Lower lobe of right lung (tissue), 2 donors: ENCODE data around the gene PHACTR1. TPM values are rescaled to one million over a fixed set of nuclear protein-coding genes. Genes with fewer than 3 reads are reported as not detected.
A peak's percentile ranks its signal among the peaks of the same experiment; 100 is the strongest.

Experiments
- ATAC-seq, 2 donors: fragments of 200-7000 bp; cut with Tn5 transposase; one replicate each; pipeline ENCODE4 v1.9.1; 2020 to 2022; ENCODE audit warnings: mild to moderate bottlenecking in 2 of 2, moderate library complexity in 2 of 2
- DNase-seq: peaks from one replicate; pipeline ENCODE4 v3.0.0-alpha.2; 2020
- H3K27ac ChIP-seq: fragments of 200-600 bp; one replicate; pipeline ENCODE4 v1.8.0; 2022
- H3K27me3 ChIP-seq: fragments of 200-600 bp; one replicate; pipeline ENCODE4 v1.8.0; 2022; ENCODE audit warnings: low read depth
- H3K36me3 ChIP-seq: fragments of 200-600 bp; one replicate; pipeline ENCODE4 v1.8.0; 2022; ENCODE audit warnings: mild to moderate bottlenecking
- H3K4me1 ChIP-seq: fragments of 200-600 bp; one replicate; pipeline ENCODE4 v1.8.0; 2022
- H3K4me3 ChIP-seq: fragments of 200-600 bp; one replicate; pipeline ENCODE4 v1.8.0; 2022; ENCODE audit warnings: mild to moderate bottlenecking
- H3K9me3 ChIP-seq: fragments of 200-600 bp; one replicate; pipeline ENCODE4 v1.8.0; 2022
- intact Hi-C: fragments of 100-400 bp; cut with DNase I; formaldehyde crosslinking; loops from one replicate; pipeline ENCODE4 v1.11.0; 2022
- total RNA-seq: library from RNA; stranded (reverse); fragmentation: NEBNext Ultra II Directional; extraction: Animal tissue kit (Norgen Biotek cat#: 25700); gene quantifications from one replicate; pipeline ENCODE4 v1.2.1, GENCODE V29; 2021
- TF ChIP-seq, protein P1 (sequence below): fragments of 200-600 bp; IDR thresholded peaks from one replicate; pipeline ENCODE4 v1.8.0; 2022; ENCODE audit warnings: antibody characterized with exemption, mild to moderate bottlenecking
- donor health status: DM: no; HTN: yes; CAD: no; lungs with severe emphysema.

Gene PHACTR1
- total RNA-seq, 1 donor from 2014 or later = 91.0 TPM

DNA sequence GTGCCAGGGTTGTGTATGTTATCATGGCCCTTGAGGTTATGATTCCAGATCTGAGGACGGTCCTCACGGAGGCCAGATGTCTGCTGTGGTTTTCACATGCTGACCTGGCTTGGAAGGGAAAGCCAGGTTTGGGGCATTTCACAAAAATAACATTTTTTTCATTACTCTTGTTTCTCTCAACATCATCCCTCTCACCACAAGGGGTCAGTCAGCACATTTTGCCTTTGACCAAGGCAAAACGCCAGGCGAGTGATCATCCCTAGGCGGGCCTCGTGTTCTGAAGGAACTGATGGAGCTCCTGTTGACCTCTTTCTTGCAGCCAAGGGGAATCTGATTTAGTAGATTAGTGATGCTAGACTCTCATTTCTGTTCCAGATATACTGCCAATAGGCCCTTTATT, 478.3 kb downstream of the PHACTR1 start:
- TF ChIP-seq, protein P1, sequence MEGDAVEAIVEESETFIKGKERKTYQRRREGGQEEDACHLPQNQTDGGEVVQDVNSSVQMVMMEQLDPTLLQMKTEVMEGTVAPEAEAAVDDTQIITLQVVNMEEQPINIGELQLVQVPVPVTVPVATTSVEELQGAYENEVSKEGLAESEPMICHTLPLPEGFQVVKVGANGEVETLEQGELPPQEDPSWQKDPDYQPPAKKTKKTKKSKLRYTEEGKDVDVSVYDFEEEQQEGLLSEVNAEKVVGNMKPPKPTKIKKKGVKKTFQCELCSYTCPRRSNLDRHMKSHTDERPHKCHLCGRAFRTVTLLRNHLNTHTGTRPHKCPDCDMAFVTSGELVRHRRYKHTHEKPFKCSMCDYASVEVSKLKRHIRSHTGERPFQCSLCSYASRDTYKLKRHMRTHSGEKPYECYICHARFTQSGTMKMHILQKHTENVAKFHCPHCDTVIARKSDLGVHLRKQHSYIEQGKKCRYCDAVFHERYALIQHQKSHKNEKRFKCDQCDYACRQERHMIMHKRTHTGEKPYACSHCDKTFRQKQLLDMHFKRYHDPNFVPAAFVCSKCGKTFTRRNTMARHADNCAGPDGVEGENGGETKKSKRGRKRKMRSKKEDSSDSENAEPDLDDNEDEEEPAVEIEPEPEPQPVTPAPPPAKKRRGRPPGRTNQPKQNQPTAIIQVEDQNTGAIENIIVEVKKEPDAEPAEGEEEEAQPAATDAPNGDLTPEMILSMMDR = peak; percentile 40
- Histone ChIP-seq H3K9me3 (no peaks in the 10 kb centered on the region), H3K36me3 (no peaks in the 10 kb centered on the region), H3K4me3 (no peak overlapping the region), H3K4me1 (no peaks in the 10 kb centered on the region), H3K27me3 (no peaks in the 10 kb centered on the region), H3K27ac (no peak overlapping the region)
- DNase-seq (peak; percentile 59), ATAC-seq (peak; percentile 48 to 56)
- intact Hi-C loops = no loop called here

DNA sequence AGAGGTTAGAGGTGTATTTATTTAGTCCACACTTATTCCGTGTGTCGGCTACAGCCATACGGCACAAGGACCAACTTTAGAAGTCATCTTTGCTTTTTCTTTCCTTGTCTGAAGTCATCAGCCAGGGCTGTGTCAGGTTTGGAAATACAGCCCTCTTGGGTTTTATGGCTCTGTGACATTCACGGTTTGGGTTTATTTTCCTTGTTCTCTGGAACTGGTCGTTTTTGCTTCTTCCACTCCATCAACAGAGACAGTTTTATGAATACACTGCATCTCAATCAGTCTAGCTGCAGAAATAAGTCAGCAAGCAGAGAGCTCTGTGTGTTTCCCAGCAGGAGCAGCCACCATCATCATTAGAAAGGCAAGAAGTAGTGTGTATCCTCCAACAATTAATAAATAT, 479.2 kb downstream of the PHACTR1 start:
- ATAC-seq (no peak), DNase-seq (no peak)
- Histone ChIP-seq H3K27me3 (no peaks in the 10 kb centered on the region), H3K27ac (no peak overlapping the region), H3K36me3 (no peaks in the 10 kb centered on the region), H3K9me3 (no peaks in the 10 kb centered on the region), H3K4me1 (no peaks in the 10 kb centered on the region), H3K4me3 (no peak overlapping the region)
- TF ChIP-seq, protein P1 = no peak
- intact Hi-C loops = no loop called here

DNA sequence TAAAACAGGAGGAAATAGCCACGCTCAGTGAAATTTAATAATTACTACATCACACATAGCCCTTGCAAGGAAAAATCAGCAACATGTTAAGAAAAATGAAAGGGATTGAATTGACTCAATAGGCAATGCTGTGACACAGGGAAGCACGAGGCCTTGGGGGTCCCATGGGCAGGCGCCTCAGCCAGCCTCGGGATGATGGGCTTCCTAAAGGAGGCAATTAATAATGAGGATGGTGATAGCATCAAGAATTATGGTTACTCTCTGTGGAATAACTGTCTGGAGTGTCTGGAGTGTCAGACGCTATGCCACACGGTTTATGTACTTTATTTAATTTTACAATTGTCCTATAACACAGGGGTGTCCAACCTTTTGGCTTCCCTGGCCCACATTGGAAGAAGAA, 481.6 kb downstream of the PHACTR1 start:
- Histone ChIP-seq H3K27ac (no peak overlapping the region), H3K27me3 (no peaks in the 10 kb centered on the region), H3K9me3 (no peaks in the 10 kb centered on the region), H3K4me3 (no peak overlapping the region), H3K36me3 (peaks cover 4% of the 10 kb centered on the region), H3K4me1 (no peaks in the 10 kb centered on the region)
- ATAC-seq = no peak
- TF ChIP-seq, protein P1 = no peak
- intact Hi-C loops = no loop called here
- no peak for DNase-seq

DNA sequence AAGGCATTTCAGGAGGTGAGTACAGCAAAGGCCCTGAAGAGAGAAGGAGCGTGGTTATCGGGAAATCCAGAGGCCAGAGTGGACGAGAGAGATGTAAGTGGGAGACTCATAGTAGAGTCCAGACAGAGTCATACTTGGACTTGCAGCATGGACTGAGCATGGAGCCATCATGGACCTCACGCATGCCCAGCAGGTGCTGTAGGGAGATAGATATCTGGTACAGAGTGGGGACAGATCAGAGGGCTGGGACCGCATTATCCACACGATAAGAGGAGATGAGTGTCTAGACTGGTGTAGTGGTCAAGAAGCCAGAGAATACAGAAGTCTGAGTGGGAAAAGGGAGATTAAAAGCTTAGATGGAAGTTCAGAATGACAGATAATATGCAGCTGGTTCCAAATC, 484.8 kb downstream of the PHACTR1 start:
- no peak for ATAC-seq
- TF ChIP-seq, protein P1 = no peak
- Histone ChIP-seq H3K4me3 (no peak overlapping the region), H3K9me3 (no peaks in the 10 kb centered on the region), H3K27me3 (no peaks in the 10 kb centered on the region), H3K4me1 (no peaks in the 10 kb centered on the region), H3K36me3 (peaks cover 15% of the 10 kb centered on the region), H3K27ac (no peak overlapping the region)
- no peak for DNase-seq
- intact Hi-C loops = no loop called here

DNA sequence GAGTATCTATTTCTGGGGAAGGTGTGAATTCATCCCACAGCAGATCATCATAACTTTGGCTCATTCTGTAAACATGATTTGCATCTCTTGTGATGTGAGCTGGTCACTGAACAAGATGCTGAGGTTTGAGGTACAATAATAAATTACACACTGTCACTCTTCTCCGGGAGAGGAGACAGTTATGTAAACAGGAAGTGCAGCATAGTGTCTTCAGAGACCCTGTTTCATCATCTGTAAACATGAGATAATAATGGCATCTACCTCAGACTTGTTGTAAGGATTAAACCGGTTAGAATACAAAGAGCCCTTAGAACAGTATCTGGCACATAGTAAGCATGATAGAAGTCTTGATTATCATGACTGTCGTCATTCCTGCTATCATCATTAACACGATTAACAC, 486.6 kb downstream of the PHACTR1 start:
- TF ChIP-seq, protein P1 = no peak
- H3K9me3 ChIP-seq = no peaks in the 10 kb centered on the region
- ATAC-seq (no peak), DNase-seq (no peak)
- no peak overlapping the region for H3K4me3 ChIP-seq
- intact Hi-C loops = no loop called here
- H3K4me1 ChIP-seq = no peaks in the 10 kb centered on the region
- H3K27ac ChIP-seq = no peak overlapping the region
- no peaks in the 10 kb centered on the region for H3K27me3 ChIP-seq
- H3K36me3 ChIP-seq = peaks cover 15% of the 10 kb centered on the region

DNA sequence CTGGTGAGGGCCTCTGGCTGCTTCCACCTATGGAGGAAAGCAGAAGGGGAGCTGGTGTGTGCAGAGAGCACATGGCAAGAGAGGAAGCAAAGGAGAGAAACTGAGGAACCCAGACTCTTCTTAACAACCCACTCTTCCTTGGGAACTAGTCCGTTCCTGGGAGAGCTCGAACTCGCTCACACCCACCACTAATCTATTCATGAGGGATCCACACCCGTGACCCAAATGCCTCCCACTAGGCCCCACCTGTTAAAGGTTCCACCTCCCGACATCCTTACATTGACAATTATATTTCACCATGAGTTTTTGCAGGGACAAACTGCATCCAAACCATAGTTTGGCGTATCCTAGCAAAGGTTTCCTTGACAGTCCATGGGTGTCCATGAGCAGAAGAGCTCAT, 488.5 kb downstream of the PHACTR1 start:
- Histone ChIP-seq H3K4me3 (no peak overlapping the region), H3K4me1 (no peaks in the 10 kb centered on the region), H3K9me3 (no peaks in the 10 kb centered on the region), H3K27me3 (no peaks in the 10 kb centered on the region), H3K36me3 (peaks cover 15% of the 10 kb centered on the region), H3K27ac (no peak overlapping the region)
- intact Hi-C loops = no loop called here
- no peak for DNase-seq
- no peak for ATAC-seq
- TF ChIP-seq, protein P1 = no peak
